HEK293 (cell line): ENCODE data around the gene CALHM3.

Experiments
- CTCF ChIA-PET: fragments of 350-600 bp; formaldehyde crosslinking; extraction: SDS; loops from one replicate; lab custom pipeline; 2021; ENCODE audit warnings: antibody characterized with exemption; lab: Yijun Ruan, JAX
- POLR2A ChIA-PET: fragments of 300-600 bp; formaldehyde crosslinking; extraction: SDS; loops from one replicate; lab custom pipeline; 2020; ENCODE audit warnings: antibody characterized with exemption, inconsistent platforms; lab: Yijun Ruan, JAX
- H3K27ac ChIP-seq: fragments of 200-500 bp; sonication (Bioruptor generic); 2 replicates; pipeline ENCODE4 v1.5.1; 2014; ENCODE audit warnings: low read depth, low read length, control low read depth, inconsistent platforms; ENCODE audit errors: extremely low read depth
- H3K36me3 ChIP-seq, 2 experiments: fragments of 200-500 bp in 1 of 2; sonication (Bioruptor generic) in 1 of 2; 1 replicate in 1 of 2; 2 replicates in 1 of 2; pipeline ENCODE4 v1.5.1; 2014 to 2017; ENCODE audit warnings: inconsistent platforms in 2 of 2, low read length in 2 of 2; ENCODE audit not compliant: control insufficient read depth in 2 of 2, insufficient read depth in 1 of 2
- H3K4me1 ChIP-seq: fragments of 200-500 bp; sonication (Bioruptor generic); 2 replicates; pipeline ENCODE4 v1.5.1; 2014; ENCODE audit warnings: mild to moderate bottlenecking, low read length, inconsistent platforms; ENCODE audit not compliant: control insufficient read depth, insufficient read depth
- H3K4me3 ChIP-seq: 2 replicates; pipeline ENCODE4 v1.5.1; 2011; ENCODE audit warnings: low read depth, mild to moderate bottlenecking, control low read depth, low read length, moderate library complexity
- H3K9me3 ChIP-seq: fragments of 200-500 bp; sonication (Bioruptor generic); 2 replicates; pipeline ENCODE4 v1.5.1; 2014; ENCODE audit warnings: low read depth, low read length, inconsistent platforms; ENCODE audit not compliant: control insufficient read depth, insufficient read depth
- GLIS1 ChIP-seq: fragments of 450-650 bp; formaldehyde crosslinking; IDR thresholded peaks from 2 replicates; pipeline ENCODE4 v1.5.1; 2016; ENCODE audit warnings: missing biosample characterization, missing genetic modification characterization
- GLIS2 ChIP-seq: fragments of 450-650 bp; formaldehyde crosslinking; IDR thresholded peaks from 2 replicates; pipeline ENCODE4 v1.5.1; 2016; ENCODE audit warnings: missing biosample characterization, missing genetic modification characterization
- MEIS1 ChIP-seq: sonication (generic); formaldehyde crosslinking; IDR thresholded peaks from 2 replicates; pipeline ENCODE4 v1.8.1; 2022; ENCODE audit warnings: missing genetic modification reagents, mild to moderate bottlenecking, borderline replicate concordance
- MYNN ChIP-seq: fragments of 450-650 bp; formaldehyde crosslinking; IDR thresholded peaks from 2 replicates; pipeline ENCODE4 v1.5.1; 2016; ENCODE audit warnings: missing biosample characterization, missing genetic modification characterization, borderline replicate concordance
- MZF1 ChIP-seq: fragments of 450-650 bp; formaldehyde crosslinking; IDR thresholded peaks from 2 replicates; pipeline ENCODE4 v1.5.1; 2017; ENCODE audit warnings: missing biosample characterization, missing genetic modification characterization, borderline replicate concordance
- SP3 ChIP-seq: fragments of 450-650 bp; formaldehyde crosslinking; IDR thresholded peaks from 2 replicates; pipeline ENCODE4 v1.5.1; 2016; ENCODE audit warnings: missing biosample characterization, missing genetic modification characterization
- YY1 ChIP-seq: fragments of 450-650 bp; formaldehyde crosslinking; IDR thresholded peaks from 2 replicates; pipeline ENCODE4 v1.5.1; 2018; ENCODE audit warnings: missing biosample characterization, missing genetic modification characterization
- ZBTB48 ChIP-seq: fragments of 450-650 bp; formaldehyde crosslinking; IDR thresholded peaks from 2 replicates; pipeline ENCODE4 v1.5.1; 2016; ENCODE audit warnings: missing biosample characterization, missing genetic modification characterization
- ZFP69B ChIP-seq: fragments of 450-650 bp; formaldehyde crosslinking; IDR thresholded peaks from 2 replicates; pipeline ENCODE4 v1.5.1; 2016; ENCODE audit warnings: missing biosample characterization, missing genetic modification characterization
- ZNF10 ChIP-seq: fragments of 450-650 bp; formaldehyde crosslinking; IDR thresholded peaks from 2 replicates; pipeline ENCODE4 v1.5.1; 2017; ENCODE audit warnings: missing biosample characterization, missing genetic modification characterization
- ZNF157 ChIP-seq: fragments of 450-650 bp; formaldehyde crosslinking; IDR thresholded peaks from 2 replicates; pipeline ENCODE4 v1.5.1; 2016; ENCODE audit warnings: missing biosample characterization, missing genetic modification characterization
- ZNF2 ChIP-seq: fragments of 450-650 bp; formaldehyde crosslinking; IDR thresholded peaks from 2 replicates; pipeline ENCODE4 v1.5.1; 2016; ENCODE audit warnings: missing biosample characterization, missing genetic modification characterization
- ZNF514 ChIP-seq: fragments of 450-650 bp; formaldehyde crosslinking; IDR thresholded peaks from 2 replicates; pipeline ENCODE4 v1.5.1; 2016; ENCODE audit warnings: missing biosample characterization, missing genetic modification characterization
- ZNF529 ChIP-seq: fragments of 450-650 bp; formaldehyde crosslinking; IDR thresholded peaks from 2 replicates; pipeline ENCODE4 v1.5.1; 2017; ENCODE audit warnings: missing genetic modification characterization, missing biosample characterization; ENCODE audit not compliant: insufficient replicate concordance
- ZNF560 ChIP-seq: fragments of 450-650 bp; formaldehyde crosslinking; IDR thresholded peaks from 2 replicates; pipeline ENCODE4 v1.5.1; 2017; ENCODE audit warnings: missing biosample characterization, missing genetic modification characterization, borderline replicate concordance
- ZNF654 ChIP-seq: fragments of 450-650 bp; formaldehyde crosslinking; IDR thresholded peaks from 2 replicates; pipeline ENCODE4 v1.5.1; 2016; ENCODE audit warnings: low read depth, missing biosample characterization, missing genetic modification characterization
- ZNF701 ChIP-seq: fragments of 450-650 bp; formaldehyde crosslinking; IDR thresholded peaks from 2 replicates; pipeline ENCODE4 v1.5.1; 2016; ENCODE audit warnings: missing biosample characterization, missing genetic modification characterization
- ZNF830 ChIP-seq: fragments of 450-650 bp; IDR thresholded peaks from 2 replicates; pipeline ENCODE4 v1.5.0; 2018; ENCODE audit warnings: missing biosample characterization, missing genetic modification characterization, low read depth, mild to moderate bottlenecking, moderate library complexity
- TF ChIP-seq, protein P1 (sequence below): fragments of 450-650 bp; formaldehyde crosslinking; IDR thresholded peaks from 2 replicates; pipeline ENCODE4 v1.5.1; 2017; ENCODE audit warnings: missing biosample characterization, missing genetic modification characterization
- TF ChIP-seq, protein P2 (sequence below): fragments of 450-650 bp; IDR thresholded peaks from 2 replicates; pipeline ENCODE4 v1.5.1; 2018; ENCODE audit warnings: missing biosample characterization, missing genetic modification characterization
- TF ChIP-seq, protein P3 (sequence below): fragments of 450-650 bp; formaldehyde crosslinking; IDR thresholded peaks from 2 replicates; pipeline ENCODE4 v1.5.1; 2016; ENCODE audit warnings: missing biosample characterization, missing genetic modification characterization
- TF ChIP-seq, protein P4 (sequence below): fragments of 450-650 bp; formaldehyde crosslinking; optimal IDR thresholded peaks from 2 replicates; pipeline ENCODE3; 2016; ENCODE audit warnings: missing biosample characterization, mild to moderate bottlenecking, missing genetic modification characterization
- TF ChIP-seq, protein P5 (sequence below): fragments of 450-650 bp; formaldehyde crosslinking; IDR thresholded peaks from 2 replicates; pipeline ENCODE4 v1.5.1; 2016; ENCODE audit warnings: missing biosample characterization, missing genetic modification characterization
- TF ChIP-seq, protein P6 (sequence below): fragments of 450-650 bp; formaldehyde crosslinking; IDR thresholded peaks from 2 replicates; pipeline ENCODE4 v1.5.1; 2016; ENCODE audit warnings: missing biosample characterization, missing genetic modification characterization

Gene CALHM3

DNA sequence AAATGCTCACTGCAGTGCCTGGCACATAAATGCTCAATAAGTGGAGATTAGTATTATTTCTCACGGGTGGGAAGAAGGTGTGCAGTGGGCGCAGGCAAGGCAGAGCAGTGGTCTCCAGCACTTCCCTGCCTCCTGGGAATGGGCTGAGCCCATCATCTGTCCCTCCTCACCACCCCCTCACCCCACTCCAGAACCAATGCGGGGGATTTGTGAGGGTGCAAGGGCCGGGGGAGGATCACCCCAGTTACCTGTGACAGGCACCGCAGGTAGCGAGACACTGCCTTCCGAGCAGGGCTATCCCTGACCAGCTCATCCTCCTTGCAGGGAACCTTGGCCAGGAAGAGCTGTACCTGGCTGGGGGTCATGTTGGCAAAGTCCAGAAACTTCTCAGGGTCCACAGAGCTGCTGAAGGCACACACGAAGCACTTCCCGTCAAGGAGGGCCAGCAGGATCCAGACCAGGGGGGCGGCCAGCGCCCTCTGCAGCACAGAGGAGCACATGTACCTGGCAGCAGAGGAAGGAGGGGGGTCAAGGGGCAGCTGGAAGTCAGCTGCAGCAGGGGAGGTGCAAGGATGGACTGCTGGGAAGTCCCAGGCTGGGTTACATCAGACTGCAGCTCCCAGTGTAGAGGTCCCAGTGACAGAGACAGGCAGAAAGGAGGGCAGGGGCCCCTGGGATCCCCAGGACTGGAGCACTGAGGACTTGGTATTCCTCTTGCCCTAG is 2.8 kb downstream of the CALHM3 start (continued):
- TF ChIP-seq GLIS2 (tag by site-specific recombination) (peak; percentile 24; the same call in 1 of the 2 replicates), MZF1 (tag by site-specific recombination) (no peak), MYNN (no peak), ZNF830 (tag by site-specific recombination) (no peak), ZNF514 (tag by site-specific recombination) (no peak)
- TF ChIP-seq, protein P1, sequence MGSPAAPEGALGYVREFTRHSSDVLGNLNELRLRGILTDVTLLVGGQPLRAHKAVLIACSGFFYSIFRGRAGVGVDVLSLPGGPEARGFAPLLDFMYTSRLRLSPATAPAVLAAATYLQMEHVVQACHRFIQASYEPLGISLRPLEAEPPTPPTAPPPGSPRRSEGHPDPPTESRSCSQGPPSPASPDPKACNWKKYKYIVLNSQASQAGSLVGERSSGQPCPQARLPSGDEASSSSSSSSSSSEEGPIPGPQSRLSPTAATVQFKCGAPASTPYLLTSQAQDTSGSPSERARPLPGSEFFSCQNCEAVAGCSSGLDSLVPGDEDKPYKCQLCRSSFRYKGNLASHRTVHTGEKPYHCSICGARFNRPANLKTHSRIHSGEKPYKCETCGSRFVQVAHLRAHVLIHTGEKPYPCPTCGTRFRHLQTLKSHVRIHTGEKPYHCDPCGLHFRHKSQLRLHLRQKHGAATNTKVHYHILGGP (tag by site-specific recombination) = no peak
- TF ChIP-seq, protein P2, sequence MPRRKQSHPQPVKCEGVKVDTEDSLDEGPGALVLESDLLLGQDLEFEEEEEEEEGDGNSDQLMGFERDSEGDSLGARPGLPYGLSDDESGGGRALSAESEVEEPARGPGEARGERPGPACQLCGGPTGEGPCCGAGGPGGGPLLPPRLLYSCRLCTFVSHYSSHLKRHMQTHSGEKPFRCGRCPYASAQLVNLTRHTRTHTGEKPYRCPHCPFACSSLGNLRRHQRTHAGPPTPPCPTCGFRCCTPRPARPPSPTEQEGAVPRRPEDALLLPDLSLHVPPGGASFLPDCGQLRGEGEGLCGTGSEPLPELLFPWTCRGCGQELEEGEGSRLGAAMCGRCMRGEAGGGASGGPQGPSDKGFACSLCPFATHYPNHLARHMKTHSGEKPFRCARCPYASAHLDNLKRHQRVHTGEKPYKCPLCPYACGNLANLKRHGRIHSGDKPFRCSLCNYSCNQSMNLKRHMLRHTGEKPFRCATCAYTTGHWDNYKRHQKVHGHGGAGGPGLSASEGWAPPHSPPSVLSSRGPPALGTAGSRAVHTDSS = no peak

DNA sequence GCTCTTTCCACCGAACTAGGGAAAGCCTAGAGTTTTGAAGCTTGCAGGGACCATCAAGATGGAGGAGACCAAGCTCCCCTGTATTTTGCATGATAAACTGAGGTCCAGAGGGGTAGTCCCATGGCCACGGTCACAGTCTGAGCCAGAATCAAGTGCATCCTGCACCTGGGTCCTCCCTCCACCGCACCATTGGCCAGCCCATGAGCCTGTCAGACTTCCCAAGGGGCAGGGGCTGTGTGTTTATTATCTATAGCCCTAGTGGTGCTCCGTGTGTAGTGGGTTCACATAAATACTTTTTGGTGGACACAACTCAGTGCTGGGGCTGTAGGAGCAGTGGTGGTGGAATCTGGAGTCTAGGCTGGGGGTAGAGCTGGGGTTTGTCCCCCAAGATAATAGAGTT is 3.6 kb downstream of the CALHM3 start:
- POLR2A ChIA-PET = no interaction called here

More for the DNA sequence above, 3.6 kb downstream of the CALHM3 start:
- Histone ChIP-seq H3K4me3 (no peak overlapping the region), H3K9me3 (no peaks in the 10 kb centered on the region), H3K4me1 (no peaks in the 10 kb centered on the region), H3K27ac (no peak overlapping the region), H3K36me3 (no peaks in the 10 kb centered on the region)
- CTCF ChIA-PET = interaction anchor here (0.7 to 4.1 kb wide), 7 partner anchors 10 to 118 kb away, joined by 3 to 26 read pairs (median 4); no protein-coding TSS in a partner anchor
- TF ChIP-seq ZFP69B = no peak
- TF ChIP-seq ZNF2 (tag by site-specific recombination) = no peak
- TF ChIP-seq, protein P3, sequence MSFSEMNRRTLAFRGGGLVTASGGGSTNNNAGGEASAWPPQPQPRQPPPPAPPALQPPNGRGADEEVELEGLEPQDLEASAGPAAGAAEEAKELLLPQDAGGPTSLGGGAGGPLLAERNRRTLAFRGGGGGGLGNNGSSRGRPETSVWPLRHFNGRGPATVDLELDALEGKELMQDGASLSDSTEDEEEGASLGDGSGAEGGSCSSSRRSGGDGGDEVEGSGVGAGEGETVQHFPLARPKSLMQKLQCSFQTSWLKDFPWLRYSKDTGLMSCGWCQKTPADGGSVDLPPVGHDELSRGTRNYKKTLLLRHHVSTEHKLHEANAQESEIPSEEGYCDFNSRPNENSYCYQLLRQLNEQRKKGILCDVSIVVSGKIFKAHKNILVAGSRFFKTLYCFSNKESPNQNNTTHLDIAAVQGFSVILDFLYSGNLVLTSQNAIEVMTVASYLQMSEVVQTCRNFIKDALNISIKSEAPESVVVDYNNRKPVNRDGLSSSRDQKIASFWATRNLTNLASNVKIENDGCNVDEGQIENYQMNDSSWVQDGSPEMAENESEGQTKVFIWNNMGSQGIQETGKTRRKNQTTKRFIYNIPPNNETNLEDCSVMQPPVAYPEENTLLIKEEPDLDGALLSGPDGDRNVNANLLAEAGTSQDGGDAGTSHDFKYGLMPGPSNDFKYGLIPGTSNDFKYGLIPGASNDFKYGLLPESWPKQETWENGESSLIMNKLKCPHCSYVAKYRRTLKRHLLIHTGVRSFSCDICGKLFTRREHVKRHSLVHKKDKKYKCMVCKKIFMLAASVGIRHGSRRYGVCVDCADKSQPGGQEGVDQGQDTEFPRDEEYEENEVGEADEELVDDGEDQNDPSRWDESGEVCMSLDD = no peak
- TF ChIP-seq ZNF560 (tag by site-specific recombination) = no peak
- no peak for TF ChIP-seq ZNF529 (tag by site-specific recombination)
- no peak for TF ChIP-seq ZNF654 (tag by site-specific recombination)
- TF ChIP-seq, protein P4, sequence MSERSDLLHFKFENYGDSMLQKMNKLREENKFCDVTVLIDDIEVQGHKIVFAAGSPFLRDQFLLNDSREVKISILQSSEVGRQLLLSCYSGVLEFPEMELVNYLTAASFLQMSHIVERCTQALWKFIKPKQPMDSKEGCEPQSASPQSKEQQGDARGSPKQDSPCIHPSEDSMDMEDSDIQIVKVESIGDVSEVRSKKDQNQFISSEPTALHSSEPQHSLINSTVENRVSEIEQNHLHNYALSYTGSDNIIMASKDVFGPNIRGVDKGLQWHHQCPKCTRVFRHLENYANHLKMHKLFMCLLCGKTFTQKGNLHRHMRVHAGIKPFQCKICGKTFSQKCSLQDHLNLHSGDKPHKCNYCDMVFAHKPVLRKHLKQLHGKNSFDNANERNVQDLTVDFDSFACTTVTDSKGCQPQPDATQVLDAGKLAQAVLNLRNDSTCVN (tag by site-specific recombination) = no peak
- TF ChIP-seq ZNF10 (tag by site-specific recombination) = no peak
- no peak for TF ChIP-seq MEIS1 (CRISPR knock-in tag)
- no peak for TF ChIP-seq ZBTB48 (tag by site-specific recombination)
- TF ChIP-seq ZNF701 (tag by site-specific recombination) = no peak
- no peak for TF ChIP-seq SP3 (tag by site-specific recombination)
- TF ChIP-seq, protein P5, sequence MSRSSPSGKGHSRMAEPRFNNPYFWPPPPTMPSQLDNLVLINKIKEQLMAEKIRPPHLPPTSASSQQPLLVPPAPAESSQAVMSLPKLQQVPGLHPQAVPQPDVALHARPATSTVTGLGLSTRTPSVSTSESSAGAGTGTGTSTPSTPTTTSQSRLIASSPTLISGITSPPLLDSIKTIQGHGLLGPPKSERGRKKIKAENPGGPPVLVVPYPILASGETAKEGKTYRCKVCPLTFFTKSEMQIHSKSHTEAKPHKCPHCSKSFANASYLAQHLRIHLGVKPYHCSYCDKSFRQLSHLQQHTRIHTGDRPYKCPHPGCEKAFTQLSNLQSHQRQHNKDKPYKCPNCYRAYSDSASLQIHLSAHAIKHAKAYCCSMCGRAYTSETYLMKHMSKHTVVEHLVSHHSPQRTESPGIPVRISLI = no peak
- TF ChIP-seq YY1 (tag by site-specific recombination) = no peak
- TF ChIP-seq, protein P1 (tag by site-specific recombination) = no peak
- TF ChIP-seq, protein P6, sequence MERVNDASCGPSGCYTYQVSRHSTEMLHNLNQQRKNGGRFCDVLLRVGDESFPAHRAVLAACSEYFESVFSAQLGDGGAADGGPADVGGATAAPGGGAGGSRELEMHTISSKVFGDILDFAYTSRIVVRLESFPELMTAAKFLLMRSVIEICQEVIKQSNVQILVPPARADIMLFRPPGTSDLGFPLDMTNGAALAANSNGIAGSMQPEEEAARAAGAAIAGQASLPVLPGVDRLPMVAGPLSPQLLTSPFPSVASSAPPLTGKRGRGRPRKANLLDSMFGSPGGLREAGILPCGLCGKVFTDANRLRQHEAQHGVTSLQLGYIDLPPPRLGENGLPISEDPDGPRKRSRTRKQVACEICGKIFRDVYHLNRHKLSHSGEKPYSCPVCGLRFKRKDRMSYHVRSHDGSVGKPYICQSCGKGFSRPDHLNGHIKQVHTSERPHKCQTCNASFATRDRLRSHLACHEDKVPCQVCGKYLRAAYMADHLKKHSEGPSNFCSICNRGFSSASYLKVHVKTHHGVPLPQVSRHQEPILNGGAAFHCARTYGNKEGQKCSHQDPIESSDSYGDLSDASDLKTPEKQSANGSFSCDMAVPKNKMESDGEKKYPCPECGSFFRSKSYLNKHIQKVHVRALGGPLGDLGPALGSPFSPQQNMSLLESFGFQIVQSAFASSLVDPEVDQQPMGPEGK (tag by site-specific recombination) = no peak
- TF ChIP-seq GLIS1 (tag by site-specific recombination) = no peak
- TF ChIP-seq ZNF157 (tag by site-specific recombination) = no peak
